ENCODE results near the gene BMP6.

GRCh38 chr6:7703148-7703680 is 22.7 kb upstream of the BMP6 start:
- no peak for TF ChIP-seq CTCF (IDR thresholded peaks at IDR 0.05)
- TF ChIP-seq POLR2A (IDR thresholded peaks at IDR 0.05): no peak
- TF ChIP-seq POLR2AphosphoS5 (IDR thresholded peaks at IDR 0.05; ENCODE audit: insufficient read depth in 1 of 2, low read depth in 1 of 2): no peak

Data from vagina (tissue), 2 donors.